ENCODE results near the gene PSMD7.

- no peak for TF ChIP-seq RAD21 (IDR thresholded peaks at IDR 0.05; ENCODE audit: low read length)
- no peak for TF ChIP-seq CTCF (conservative IDR thresholded peaks at IDR 0.05; ENCODE audit: low read depth, low read length)
Measured at GRCh38 chr16:74297145-74297665, 591 bp downstream of the PSMD7 start.
